BE2C (cell line): ENCODE data around the gene ZNF618.
A peak's percentile ranks its signal among the peaks of the same experiment; 100 is the strongest.

ENCODE experiments used
- DNase-seq: peaks from one replicate; pipeline ENCODE4 v3.0.0-alpha.2; 2020
- H3K27me3 ChIP-seq: fragments of 250-450 bp; sonication (Bioruptor Pico); 2 replicates; pipeline ENCODE4 v1.5.1; 2020; ENCODE audit warnings: mild to moderate bottlenecking
- H3K36me3 ChIP-seq: fragments of 250-450 bp; sonication (Bioruptor Pico); 2 replicates; pipeline ENCODE4 v1.5.1; 2020; ENCODE audit warnings: mild to moderate bottlenecking
- H3K4me1 ChIP-seq: fragments of 250-450 bp; sonication (Bioruptor Pico); 2 replicates; pipeline ENCODE4 v1.5.1; 2020
- H3K4me3 ChIP-seq: 2 replicates; pipeline ENCODE4 v1.5.1; 2011; ENCODE audit warnings: low read depth, low read length
- H3K9me3 ChIP-seq: fragments of 250-450 bp; sonication (Bioruptor Pico); 2 replicates; pipeline ENCODE4 v1.5.1; 2020
- TF ChIP-seq, protein P1 (sequence below): IDR thresholded peaks from 2 replicates; pipeline ENCODE4 v1.5.1; 2012; ENCODE audit warnings: mild to moderate bottlenecking, low read depth, low read length

Gene ZNF618

DNA sequence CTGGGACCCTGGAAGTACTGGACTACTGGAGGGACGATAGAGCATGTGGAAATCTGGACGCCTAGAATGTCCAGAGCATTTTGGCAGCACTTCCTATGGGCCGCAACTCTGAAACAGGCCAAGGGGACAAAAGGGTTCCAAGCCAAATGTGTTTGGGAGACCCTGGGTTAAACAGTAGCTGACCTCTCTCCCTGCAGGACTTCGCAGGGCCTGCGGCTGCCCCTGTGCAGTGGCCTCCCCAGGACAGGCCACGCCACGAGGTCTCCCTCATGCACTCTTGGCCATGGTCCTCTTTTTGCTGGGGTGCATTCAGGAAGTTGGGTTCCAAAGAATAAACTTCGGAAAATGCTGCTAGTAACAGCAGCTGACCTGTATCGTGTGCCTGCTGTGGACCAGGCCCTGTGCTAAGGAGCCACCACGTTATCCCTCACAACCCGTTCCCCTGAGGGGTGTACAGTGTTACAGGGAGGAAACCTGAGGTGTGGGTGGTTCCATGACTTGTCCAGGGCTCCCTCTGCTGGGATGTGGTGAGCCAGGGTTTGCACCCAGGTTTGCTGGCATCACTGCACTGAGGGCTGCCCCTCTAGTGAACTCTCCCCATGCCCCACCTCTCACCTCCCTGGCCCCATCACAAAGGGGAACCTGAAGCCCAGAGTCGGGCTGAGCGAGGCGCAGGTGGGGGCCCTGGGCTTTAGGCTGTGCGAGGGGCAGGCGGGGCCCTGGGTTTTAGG, 122.6 kb downstream of the ZNF618 start:
- no peak overlapping the region for H3K4me3 ChIP-seq
- peak; percentile 70 for DNase-seq

DNA sequence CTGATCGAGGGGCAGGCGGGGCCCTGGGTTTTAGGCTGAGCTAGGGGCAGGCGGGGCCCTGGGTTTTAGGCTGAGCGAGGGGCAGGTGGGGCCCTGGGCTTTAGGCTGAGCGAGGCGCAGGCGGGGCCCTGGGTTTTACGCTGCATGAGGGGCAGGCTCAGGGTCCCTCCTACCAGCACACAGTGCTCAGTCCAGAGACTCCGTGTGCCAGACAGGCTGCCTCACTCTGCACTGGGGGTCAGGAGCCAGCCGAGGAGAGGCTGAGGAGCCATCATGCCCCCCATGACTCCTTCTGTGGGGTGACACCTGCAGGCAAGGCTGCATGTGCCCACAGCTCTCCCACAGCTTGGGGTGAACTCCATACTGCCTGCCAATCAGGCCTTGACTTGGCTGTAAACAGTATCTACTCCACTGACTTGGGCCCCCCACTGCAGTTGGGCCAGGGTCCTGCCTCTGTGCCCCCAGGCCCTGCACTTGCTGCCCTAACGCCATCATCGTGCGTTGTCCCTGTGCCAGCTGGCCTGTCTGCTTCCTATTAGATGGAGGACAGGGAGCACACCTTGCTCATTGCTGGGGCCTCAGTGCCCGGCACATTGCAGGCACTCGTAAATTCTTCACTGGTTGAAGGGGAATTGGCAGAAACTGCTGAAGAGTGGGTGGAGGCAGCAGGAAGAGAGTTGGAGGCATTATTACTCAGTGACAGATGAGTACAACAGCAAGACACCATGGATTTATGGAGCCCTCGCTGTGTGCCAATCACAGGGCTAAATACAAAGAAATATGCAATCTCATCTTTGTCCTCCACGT, 123.3 kb downstream of the ZNF618 start:
- Histone ChIP-seq H3K27me3 (no peaks in the 10 kb centered on the region), H3K9me3 (no peaks in the 10 kb centered on the region), H3K4me3 (no peak overlapping the region), H3K4me1 (peaks cover 37% of the 10 kb centered on the region), H3K36me3 (peaks cover 34% of the 10 kb centered on the region)
- no peak for DNase-seq
- TF ChIP-seq, protein P1, sequence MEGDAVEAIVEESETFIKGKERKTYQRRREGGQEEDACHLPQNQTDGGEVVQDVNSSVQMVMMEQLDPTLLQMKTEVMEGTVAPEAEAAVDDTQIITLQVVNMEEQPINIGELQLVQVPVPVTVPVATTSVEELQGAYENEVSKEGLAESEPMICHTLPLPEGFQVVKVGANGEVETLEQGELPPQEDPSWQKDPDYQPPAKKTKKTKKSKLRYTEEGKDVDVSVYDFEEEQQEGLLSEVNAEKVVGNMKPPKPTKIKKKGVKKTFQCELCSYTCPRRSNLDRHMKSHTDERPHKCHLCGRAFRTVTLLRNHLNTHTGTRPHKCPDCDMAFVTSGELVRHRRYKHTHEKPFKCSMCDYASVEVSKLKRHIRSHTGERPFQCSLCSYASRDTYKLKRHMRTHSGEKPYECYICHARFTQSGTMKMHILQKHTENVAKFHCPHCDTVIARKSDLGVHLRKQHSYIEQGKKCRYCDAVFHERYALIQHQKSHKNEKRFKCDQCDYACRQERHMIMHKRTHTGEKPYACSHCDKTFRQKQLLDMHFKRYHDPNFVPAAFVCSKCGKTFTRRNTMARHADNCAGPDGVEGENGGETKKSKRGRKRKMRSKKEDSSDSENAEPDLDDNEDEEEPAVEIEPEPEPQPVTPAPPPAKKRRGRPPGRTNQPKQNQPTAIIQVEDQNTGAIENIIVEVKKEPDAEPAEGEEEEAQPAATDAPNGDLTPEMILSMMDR: no peak

More for the DNA sequence above, 122.6 kb downstream of the ZNF618 start:
- Histone ChIP-seq H3K36me3 (peaks cover 29% of the 10 kb centered on the region), H3K4me1 (peaks cover 45% of the 10 kb centered on the region), H3K27me3 (no peaks in the 10 kb centered on the region), H3K9me3 (no peaks in the 10 kb centered on the region)
- TF ChIP-seq, protein P1: peak; percentile 72

DNA sequence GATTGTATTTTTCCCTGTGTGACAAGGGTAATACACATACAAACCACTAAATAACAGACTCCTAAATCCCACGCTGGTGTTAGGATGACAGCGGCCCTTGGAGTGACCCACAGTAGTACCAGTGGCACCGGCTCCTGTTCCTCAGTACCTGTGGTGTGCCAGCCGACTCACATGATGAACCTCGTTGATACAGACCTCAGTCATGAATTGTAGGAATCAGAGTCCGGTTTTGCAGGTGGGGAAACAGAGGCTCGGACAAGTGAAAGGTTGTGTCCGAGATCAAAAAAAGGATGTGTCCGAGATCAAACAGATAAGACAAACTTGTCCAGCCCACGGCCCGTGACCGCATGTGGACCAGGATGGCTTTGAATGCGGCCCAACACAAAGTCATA, 124.0 kb downstream of the ZNF618 start:
- TF ChIP-seq, protein P1: no peak
- peaks cover 40% of the 10 kb centered on the region for H3K36me3 ChIP-seq

DNA sequence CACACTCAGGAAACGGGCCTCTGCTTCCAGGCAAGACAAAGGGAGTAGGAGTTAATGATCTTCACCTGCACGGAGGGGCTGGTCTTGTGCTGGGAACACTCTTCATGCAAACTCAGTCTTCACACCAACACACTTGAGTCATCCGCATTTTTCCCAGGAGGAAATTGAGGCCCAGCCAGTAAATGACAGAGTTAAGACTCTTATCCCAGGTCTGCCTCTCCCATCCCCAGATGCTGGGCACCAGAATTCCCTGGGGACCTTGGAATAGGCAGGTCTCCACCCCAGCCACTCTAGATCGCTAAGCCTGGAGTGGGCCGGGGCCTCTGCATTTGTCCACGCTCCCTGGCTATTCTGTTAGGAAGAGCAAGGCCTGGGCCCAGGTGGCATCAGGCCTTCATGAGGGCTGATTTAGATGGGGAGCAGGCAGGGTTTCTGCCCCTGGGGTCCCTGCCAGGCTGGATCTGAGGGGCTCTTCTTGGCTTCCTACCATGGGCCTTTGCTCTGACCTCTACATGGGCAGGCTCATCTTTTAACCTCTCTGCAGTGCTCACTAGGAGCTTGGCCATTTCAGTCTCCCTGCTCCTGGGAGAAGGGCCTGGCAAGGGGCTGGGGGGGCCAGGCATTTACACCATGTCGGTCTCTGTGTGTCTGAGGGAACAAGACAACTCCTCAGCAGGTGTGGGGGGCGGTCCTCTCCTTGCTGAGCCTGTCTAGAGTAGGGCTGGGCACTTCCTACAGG, 124.7 kb downstream of the ZNF618 start:
- no peak overlapping the region for H3K4me3 ChIP-seq
- DNase-seq: no peak
- TF ChIP-seq, protein P1: no peak
- peaks cover 31% of the 10 kb centered on the region for H3K4me1 ChIP-seq
- H3K36me3 ChIP-seq: peaks cover 42% of the 10 kb centered on the region
- H3K27me3 ChIP-seq: no peaks in the 10 kb centered on the region
- no peaks in the 10 kb centered on the region for H3K9me3 ChIP-seq

More for the DNA sequence above, 124.0 kb downstream of the ZNF618 start:
- Histone ChIP-seq H3K4me3 (no peak overlapping the region), H3K27me3 (no peaks in the 10 kb centered on the region), H3K4me1 (peaks cover 36% of the 10 kb centered on the region), H3K9me3 (no peaks in the 10 kb centered on the region)
- no peak for DNase-seq

DNA sequence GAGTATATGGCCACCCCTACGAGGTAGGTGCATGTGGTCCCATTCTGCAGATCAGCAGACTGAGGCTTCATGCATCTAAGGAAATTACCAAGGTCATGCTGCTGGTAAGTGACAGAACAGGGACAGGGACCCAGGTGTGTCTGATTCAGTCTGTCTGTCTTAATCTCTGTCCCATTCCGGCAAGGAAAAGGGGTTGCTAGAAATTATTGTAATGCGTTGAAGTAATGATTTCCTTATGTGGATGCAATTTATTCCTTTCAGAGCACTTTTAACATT, 125.2 kb downstream of the ZNF618 start:
- TF ChIP-seq, protein P1: no peak
- peak; percentile 1 for DNase-seq
- peaks cover 44% of the 10 kb centered on the region for H3K36me3 ChIP-seq

More for the DNA sequence above, 125.2 kb downstream of the ZNF618 start:
- H3K9me3 ChIP-seq: no peaks in the 10 kb centered on the region
- H3K4me1 ChIP-seq: peaks cover 31% of the 10 kb centered on the region
- no peak overlapping the region for H3K4me3 ChIP-seq
- no peaks in the 10 kb centered on the region for H3K27me3 ChIP-seq
